GM23338 (cell line): ENCODE data around the gene ELFN2. TPM values are rescaled to one million over a fixed set of nuclear protein-coding genes. Genes with fewer than 3 reads are reported as not detected.

ENCODE experiments used
- ATAC-seq: fragments of 200-7000 bp; cut with Tn5 transposase; 3 replicates; pipeline ENCODE4 v1.9.1; 2020
- DNase-seq: peaks from one replicate; pipeline ENCODE4 v3.0.0-alpha.2; 2015; ENCODE audit warnings: low spot score
- H2AFZ ChIP-seq: fragments of 200-600 bp; sonication (generic); 2 replicates; pipeline ENCODE4 v1.8.0; 2016; ENCODE audit warnings: antibody characterized with exemption, mild to moderate bottlenecking, moderate library complexity
- H3F3A ChIP-seq: fragments of 200-600 bp; sonication (generic); replicated peaks from 2 replicates; pipeline ENCODE4 v1.8.0; 2017; ENCODE audit warnings: antibody characterized with exemption, mixed run types, low read depth
- H3K27ac ChIP-seq: fragments of 200-600 bp; sonication (generic); 2 replicates; pipeline ENCODE4 v1.6.1; 2016; ENCODE audit warnings: low read depth
- H3K27me3 ChIP-seq: fragments of 200-600 bp; sonication (generic); 2 replicates; pipeline ENCODE4 v1.8.0; 2016; ENCODE audit warnings: mild to moderate bottlenecking, mixed run types, moderate library complexity; ENCODE audit not compliant: insufficient read depth
- H3K36me3 ChIP-seq: fragments of 200-600 bp; sonication (generic); 2 replicates; pipeline ENCODE4 v1.8.0; 2016; ENCODE audit warnings: mild to moderate bottlenecking; ENCODE audit not compliant: insufficient read depth
- H3K4me1 ChIP-seq: fragments of 200-600 bp; sonication (generic); 2 replicates; pipeline ENCODE4 v1.8.0; 2016; ENCODE audit warnings: mild to moderate bottlenecking, moderate library complexity; ENCODE audit not compliant: insufficient read depth
- H3K4me2 ChIP-seq: fragments of 200-600 bp; sonication (generic); 2 replicates; pipeline ENCODE4 v1.7.1; 2017; ENCODE audit warnings: mixed run types
- H3K4me3 ChIP-seq: fragments of 200-600 bp; sonication (generic); 2 replicates; pipeline ENCODE4 v1.6.1; 2016; ENCODE audit warnings: mixed run types
- H3K79me2 ChIP-seq: fragments of 200-600 bp; sonication (generic); replicated peaks from 2 replicates; pipeline ENCODE4 v1.8.0; 2017; ENCODE audit warnings: mild to moderate bottlenecking; ENCODE audit not compliant: insufficient read depth
- H3K9me2 ChIP-seq: fragments of 200-600 bp; sonication (generic); 2 replicates; pipeline ENCODE4 v1.8.0; 2017; ENCODE audit not compliant: insufficient read depth
- H4K20me1 ChIP-seq: fragments of 200-600 bp; sonication (generic); replicated peaks from 2 replicates; pipeline ENCODE4 v1.8.0; 2017; ENCODE audit warnings: mild to moderate bottlenecking; ENCODE audit not compliant: insufficient read depth
- H3K27ac Mint-ChIP-seq: 2 replicates; pipeline ENCODE4 v1.8.0; 2020; ENCODE audit warnings: inconsistent platforms, mild to moderate bottlenecking, moderate library complexity, mixed read lengths
- H3K27me3 Mint-ChIP-seq: 3 replicates; pipeline ENCODE4 v1.8.0; 2022; ENCODE audit warnings: low read depth, mild to moderate bottlenecking, moderate library complexity, mixed read lengths, inconsistent platforms; ENCODE audit not compliant: insufficient read depth, poor library complexity
- H3K36me3 Mint-ChIP-seq: 3 replicates; pipeline ENCODE4 v1.8.0; 2021; ENCODE audit warnings: low read depth, mild to moderate bottlenecking, inconsistent platforms, moderate library complexity, mixed read lengths
- H3K4me1 Mint-ChIP-seq: 3 replicates; pipeline ENCODE4 v1.8.0; 2020; ENCODE audit warnings: mild to moderate bottlenecking, inconsistent platforms, mixed read lengths
- H3K4me3 Mint-ChIP-seq: 3 replicates; pipeline ENCODE4 v1.8.0; 2021; ENCODE audit warnings: moderate library complexity, mild to moderate bottlenecking, inconsistent platforms, mixed read lengths
- H3K9me3 Mint-ChIP-seq: 3 replicates; pipeline ENCODE4 v1.8.0; 2020; ENCODE audit warnings: moderate library complexity, mild to moderate bottlenecking, inconsistent platforms, mixed read lengths
- CTCF ChIP-seq, 2 experiments: fragments of 200-600 bp in 1 of 2; sonication (generic) in 1 of 2; conservative IDR thresholded peaks; 2 replicates each; pipeline versions ENCODE4 v1.5.1 to v1.6.1; 2016 to 2017; ENCODE audit warnings: antibody characterized with exemption in 2 of 2, low read depth in 2 of 2, mild to moderate bottlenecking in 2 of 2, moderate library complexity in 1 of 2
- ETS1 ChIP-seq: IDR thresholded peaks from 2 replicates; pipeline ENCODE4 v1.6.1; 2016; ENCODE audit warnings: antibody characterized with exemption
- EZH2 ChIP-seq: fragments of 200-600 bp; sonication (generic); IDR thresholded peaks from one replicate; pipeline ENCODE4 v1.8.0; 2017; ENCODE audit warnings: antibody characterized with exemption, mild to moderate bottlenecking, low read depth; ENCODE audit not compliant: unreplicated experiment
- EZH2phosphoT487 ChIP-seq: fragments of 200-600 bp; sonication (generic); IDR thresholded peaks from one replicate; pipeline ENCODE4 v1.8.1; 2018; ENCODE audit warnings: antibody characterized with exemption; ENCODE audit not compliant: unreplicated experiment
- JUNB ChIP-seq: IDR thresholded peaks from one replicate; pipeline ENCODE4 v1.6.1; 2016; ENCODE audit warnings: antibody characterized with exemption; ENCODE audit not compliant: unreplicated experiment
- NANOG ChIP-seq: IDR thresholded peaks from 2 replicates; pipeline ENCODE4 v1.6.1; 2016; ENCODE audit warnings: antibody characterized with exemption, borderline replicate concordance
- POLR2AphosphoS5 ChIP-seq: IDR thresholded peaks from 2 replicates; pipeline ENCODE4 v1.6.1; 2016; ENCODE audit warnings: antibody characterized with exemption, low read depth
- REST ChIP-seq: IDR thresholded peaks from one replicate; pipeline ENCODE4 v1.6.1; 2018; ENCODE audit warnings: antibody characterized with exemption; ENCODE audit not compliant: unreplicated experiment
- STAT1 ChIP-seq: IDR thresholded peaks from one replicate; pipeline ENCODE4 v1.6.1; 2016; ENCODE audit warnings: antibody characterized with exemption; ENCODE audit not compliant: unreplicated experiment
- ZNF114 ChIP-seq: fragments of 250-450 bp; sonication (Bioruptor Pico); IDR thresholded peaks from 2 replicates; pipeline ENCODE4 v1.5.0; 2020; ENCODE audit warnings: mild to moderate bottlenecking, moderate library complexity
- ZNF331 ChIP-seq: fragments of 250-450 bp; sonication (Bioruptor Pico); IDR thresholded peaks from 2 replicates; pipeline ENCODE4 v1.5.0; 2020; ENCODE audit warnings: low read depth, mild to moderate bottlenecking, moderate library complexity
- polyA plus RNA-seq: library from polyadenylated mRNA; unstranded; fragments of >200 nt; fragmentation: Nextera tagmentation; extraction: Ambion mirVana; gene quantifications from 2 replicates; pipeline ENCODE4 v1.2.1, GENCODE V29; 2016
- total RNA-seq: library from RNA; depleted of rRNA; stranded (reverse); fragments of >200 nt; shearing (Covaris generic); gene quantifications from 2 replicates; pipeline ENCODE4 v1.2.3, GENCODE V29; 2014

The ELFN2 gene
- total and polyA plus RNA-seq, 2 experiments from 2014 or later, result 0.18 to 0.35 TPM

- Histone ChIP-seq H3K4me2 (no peak overlapping the region), H3K9me2 (no peaks in the 10 kb centered on the region), H3F3A (no peaks in the 10 kb centered on the region), H3K27ac (no peak overlapping the region), H3K36me3 (no peaks in the 10 kb centered on the region), H3K27me3 (no peaks in the 10 kb centered on the region), H4K20me1 (no peaks in the 10 kb centered on the region), H3K4me3 (no peak overlapping the region), H3K4me1 (no peaks in the 10 kb centered on the region), H2AFZ (no peak overlapping the region), H3K79me2 (no peaks in the 10 kb centered on the region)
- Mint-ChIP-seq H3K9me3 (peaks cover 9% of the 10 kb centered on the region), H3K27me3 (peaks cover 6% of the 10 kb centered on the region), H3K36me3 (no peaks in the 10 kb centered on the region), H3K4me1 (no peaks in the 10 kb centered on the region; the same call in 2 of the 3 replicates), H3K4me3 (no peak overlapping the region), H3K27ac (no peak overlapping the region)
- TF ChIP-seq CTCF (conservative IDR thresholded peaks at IDR 0.05; ENCODE audit: low read depth in 2 of 2), result no peak
- TF ChIP-seq ZNF331, result no peak
- no peak for TF ChIP-seq STAT1
- no peak for TF ChIP-seq ZNF114 (CRISPR knock-in tag)
- TF ChIP-seq JUNB, result no peak
- no peak for TF ChIP-seq ETS1
- no peak for TF ChIP-seq POLR2AphosphoS5
- TF ChIP-seq REST, result no peak
- TF ChIP-seq NANOG, result no peak
- no peak for TF ChIP-seq EZH2
- ATAC-seq (no peak), DNase-seq (no peak)
Measured at GRCh38 chr22:37445501-37445900, 18.2 kb upstream of the ELFN2 start.

- ATAC-seq (no peak), DNase-seq (no peak)
- Mint-ChIP-seq H3K4me1 (no peaks in the 10 kb centered on the region; the same call in 2 of the 3 replicates), H3K9me3 (peaks cover 9% of the 10 kb centered on the region), H3K27ac (no peak overlapping the region), H3K4me3 (no peak overlapping the region), H3K36me3 (no peaks in the 10 kb centered on the region), H3K27me3 (peaks cover 6% of the 10 kb centered on the region)
- no peaks in the 10 kb centered on the region for H3K4me1 ChIP-seq
- H3K4me2 ChIP-seq, result no peak overlapping the region
- H3F3A ChIP-seq, result no peaks in the 10 kb centered on the region
- no peaks in the 10 kb centered on the region for H4K20me1 ChIP-seq
- no peaks in the 10 kb centered on the region for H3K9me2 ChIP-seq
- no peaks in the 10 kb centered on the region for H3K36me3 ChIP-seq
- no peak overlapping the region for H2AFZ ChIP-seq
- no peak overlapping the region for H3K4me3 ChIP-seq
- no peak overlapping the region for H3K27ac ChIP-seq
- no peaks in the 10 kb centered on the region for H3K79me2 ChIP-seq
- H3K27me3 ChIP-seq, result no peaks in the 10 kb centered on the region
- TF ChIP-seq CTCF (conservative IDR thresholded peaks at IDR 0.05; ENCODE audit: low read depth in 2 of 2) (no peak), NANOG (no peak), JUNB (no peak), EZH2 (no peak), ZNF114 (CRISPR knock-in tag) (no peak), STAT1 (no peak), REST (no peak), EZH2phosphoT487 (no peak), ZNF331 (no peak), POLR2AphosphoS5 (no peak)
Measured at GRCh38 chr22:37443977-37444376, 16.7 kb upstream of the ELFN2 start.
